SKM-1 (cell line): ENCODE data around the gene PPP1R14C.

Source experiments
- DNase-seq: peaks from one replicate; lab custom pipeline; 2025; ENCODE audit not compliant: unreplicated experiment; lab: John Stamatoyannopoulos, UW

Gene PPP1R14C

GRCh38 chr6:150289454-150290071 lies 146.7 kb downstream of the PPP1R14C start:
- DNase-seq: no peak

- no peak for DNase-seq
Observed at GRCh38 chr6:150290429-150290828, 147.6 kb downstream of the PPP1R14C start.

GRCh38 chr6:150291968-150292710 lies 149.3 kb downstream of the PPP1R14C start:
- DNase-seq: no peak

GRCh38 chr6:150293019-150293418 lies 150.2 kb downstream of the PPP1R14C start:
- no peak for DNase-seq

GRCh38 chr6:150293423-150294173 lies 150.8 kb downstream of the PPP1R14C start:
- no peak for DNase-seq

- no peak for DNase-seq
Observed at GRCh38 chr6:150296890-150297289, 154.0 kb downstream of the PPP1R14C start.

DNA sequence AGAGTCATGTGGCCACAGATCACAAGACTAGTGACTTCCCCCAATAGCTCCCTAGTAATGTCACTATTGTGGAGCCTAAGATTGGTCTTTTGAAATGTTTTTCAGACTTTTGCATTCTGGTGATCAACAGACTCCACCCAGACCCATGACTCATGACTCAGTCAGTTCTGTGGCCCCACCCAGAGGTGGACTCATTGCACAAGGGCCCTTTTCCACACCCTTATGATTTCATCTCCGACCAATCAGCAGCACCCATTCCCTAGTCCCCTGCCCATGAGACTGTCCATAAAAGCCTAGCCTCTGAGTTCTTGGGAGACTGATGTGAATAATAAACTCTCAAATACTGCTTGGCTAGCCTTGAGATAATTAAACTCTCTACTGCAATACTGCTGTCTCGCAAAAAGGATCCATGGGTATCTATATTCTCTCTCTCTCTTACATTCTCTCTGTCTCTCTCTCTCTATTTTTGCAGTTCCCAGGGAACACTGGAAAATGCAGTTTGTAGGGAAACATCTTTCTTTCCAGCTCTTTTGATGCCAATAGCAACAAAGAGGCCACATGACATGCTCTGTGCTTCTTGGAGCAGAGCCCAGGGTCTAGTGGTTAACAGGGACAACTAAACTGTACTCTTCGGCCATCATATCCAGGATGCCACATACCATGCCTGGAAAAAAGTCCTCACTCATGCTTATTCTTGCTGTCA lies 154.6 kb downstream of the PPP1R14C start:
- DNase-seq: no peak

DNA sequence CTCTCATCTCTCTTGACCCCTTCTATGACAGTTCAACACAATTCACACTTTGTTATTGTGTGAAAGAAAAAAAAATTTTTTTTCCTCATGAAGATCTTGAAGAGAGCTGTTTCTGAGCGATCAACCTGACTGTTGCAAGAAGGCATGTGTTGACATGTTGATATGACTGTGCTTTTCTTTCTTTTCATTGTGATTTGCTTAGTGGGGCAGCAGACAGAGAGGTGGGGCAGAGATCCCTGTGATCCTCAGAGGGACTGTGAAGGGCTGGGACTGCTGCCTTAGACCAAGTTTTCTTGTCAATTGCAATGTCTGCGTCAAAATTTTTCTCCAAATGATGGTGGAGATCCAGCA lies 155.2 kb downstream of the PPP1R14C start:
- DNase-seq: no peak

DNA sequence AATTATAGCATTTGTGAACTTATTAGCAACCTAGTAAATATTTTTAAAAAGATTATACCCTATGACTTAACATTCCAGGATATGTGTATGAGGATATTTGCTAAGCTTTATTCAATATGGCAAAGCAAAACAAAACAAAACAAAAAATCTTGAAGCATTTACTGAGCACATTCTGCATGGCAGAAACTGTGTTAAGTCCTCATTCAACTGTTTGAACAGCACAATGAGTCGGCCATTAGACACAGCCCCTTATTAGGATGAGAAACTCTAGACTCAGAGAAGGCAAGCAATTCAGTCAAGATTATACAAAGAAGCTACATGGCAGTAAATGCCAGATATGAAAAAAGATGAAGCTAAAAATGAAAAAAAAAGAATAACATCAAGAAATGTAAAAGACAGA lies 155.8 kb downstream of the PPP1R14C start:
- no peak for DNase-seq
